Fibroblast of lung (primary cell): ENCODE data around the gene REEP1.

Experiments used
- EZH2 ChIP-seq: IDR thresholded peaks from 2 replicates; pipeline ENCODE4 v1.5.1; 2012; ENCODE audit warnings: low read length, control low read depth, mild to moderate bottlenecking; ENCODE audit errors: missing control alignments
- TF ChIP-seq, protein P1 (sequence below), 2 donors: IDR thresholded peaks in 1 of 2; conservative IDR thresholded peaks in 1 of 2; 1 replicate in 1 of 2; 2 replicates in 1 of 2; pipeline ENCODE4 v1.5.1; 2011 to 2012; ENCODE audit warnings: low read length in 2 of 2, control low read depth in 1 of 2, inconsistent platforms in 1 of 2, low read depth in 1 of 2, mild to moderate bottlenecking in 1 of 2

DNA sequence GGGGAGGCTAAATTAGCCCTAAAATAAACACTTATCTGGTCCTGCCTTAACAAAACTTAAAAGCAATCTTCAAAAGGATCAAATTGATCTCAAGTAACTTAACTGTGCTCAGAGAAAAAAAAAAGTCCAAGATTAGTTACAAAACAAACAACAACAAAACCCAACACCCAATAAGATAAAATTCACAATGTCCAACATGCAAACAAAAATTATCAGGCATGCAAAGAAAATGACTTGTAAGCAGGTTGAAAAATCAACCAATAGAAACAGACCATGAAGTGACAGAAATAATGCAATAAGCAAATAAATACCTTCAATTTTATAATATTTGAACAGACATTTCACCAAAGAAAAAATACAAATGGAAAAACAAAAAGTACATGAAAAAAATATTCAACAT lies 4.0 kb upstream of the REEP1 start:
- TF ChIP-seq, protein P1, sequence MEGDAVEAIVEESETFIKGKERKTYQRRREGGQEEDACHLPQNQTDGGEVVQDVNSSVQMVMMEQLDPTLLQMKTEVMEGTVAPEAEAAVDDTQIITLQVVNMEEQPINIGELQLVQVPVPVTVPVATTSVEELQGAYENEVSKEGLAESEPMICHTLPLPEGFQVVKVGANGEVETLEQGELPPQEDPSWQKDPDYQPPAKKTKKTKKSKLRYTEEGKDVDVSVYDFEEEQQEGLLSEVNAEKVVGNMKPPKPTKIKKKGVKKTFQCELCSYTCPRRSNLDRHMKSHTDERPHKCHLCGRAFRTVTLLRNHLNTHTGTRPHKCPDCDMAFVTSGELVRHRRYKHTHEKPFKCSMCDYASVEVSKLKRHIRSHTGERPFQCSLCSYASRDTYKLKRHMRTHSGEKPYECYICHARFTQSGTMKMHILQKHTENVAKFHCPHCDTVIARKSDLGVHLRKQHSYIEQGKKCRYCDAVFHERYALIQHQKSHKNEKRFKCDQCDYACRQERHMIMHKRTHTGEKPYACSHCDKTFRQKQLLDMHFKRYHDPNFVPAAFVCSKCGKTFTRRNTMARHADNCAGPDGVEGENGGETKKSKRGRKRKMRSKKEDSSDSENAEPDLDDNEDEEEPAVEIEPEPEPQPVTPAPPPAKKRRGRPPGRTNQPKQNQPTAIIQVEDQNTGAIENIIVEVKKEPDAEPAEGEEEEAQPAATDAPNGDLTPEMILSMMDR (conservative IDR thresholded peaks at IDR 0.05 in 1 of 2, IDR thresholded peaks at IDR 0.05 in 1 of 2; ENCODE audit: low read depth in 1 of 2, low read length in 2 of 2), result no peak
- no peak for TF ChIP-seq EZH2
